ENCODE measurements around the gene EVA1B.

Gene EVA1B

GRCh38 chr1:36297062-36297461 is 26.4 kb downstream of the EVA1B start:
- H3K4me1 ChIP-seq (ENCODE audit: control insufficient read depth, insufficient read depth, low read length): no peaks in the 10 kb centered on the region
- no peak overlapping the region for H3K9ac ChIP-seq (ENCODE audit: low read length)
- H3K27me3 ChIP-seq (ENCODE audit: control insufficient read depth, insufficient read depth, low read length): no peaks in the 10 kb centered on the region
- H3K4me3 ChIP-seq (ENCODE audit: low read depth, low read length): no peak overlapping the region
- peaks cover 91% of the 10 kb centered on the region for H3K36me3 ChIP-seq (ENCODE audit: control insufficient read depth, insufficient read depth, low read length)
- H3K9me3 ChIP-seq (ENCODE audit: control insufficient read depth, insufficient read depth, low read depth, low read length): no peaks in the 10 kb centered on the region
- H3K27ac ChIP-seq (ENCODE audit: low read depth, low read length): no peak overlapping the region

GRCh38 chr1:36295390-36295789 is 28.1 kb downstream of the EVA1B start:
- Histone ChIP-seq H3K4me1 (ENCODE audit: control insufficient read depth, insufficient read depth, low read length) (no peaks in the 10 kb centered on the region), H3K4me3 (ENCODE audit: low read depth, low read length) (no peak overlapping the region), H3K27me3 (ENCODE audit: control insufficient read depth, insufficient read depth, low read length) (no peaks in the 10 kb centered on the region), H3K27ac (ENCODE audit: low read depth, low read length) (no peak overlapping the region), H3K9me3 (ENCODE audit: control insufficient read depth, insufficient read depth, low read depth, low read length) (no peaks in the 10 kb centered on the region), H3K36me3 (ENCODE audit: control insufficient read depth, insufficient read depth, low read length) (peaks cover 91% of the 10 kb centered on the region), H3K9ac (ENCODE audit: low read length) (no peak overlapping the region)

GRCh38 chr1:36287595-36287994 is 35.9 kb downstream of the EVA1B start:
- Histone ChIP-seq H3K27ac (ENCODE audit: low read depth, low read length) (no peak overlapping the region), H3K9me3 (ENCODE audit: control insufficient read depth, insufficient read depth, low read depth, low read length) (no peaks in the 10 kb centered on the region), H3K4me3 (ENCODE audit: low read depth, low read length) (no peak overlapping the region), H3K27me3 (ENCODE audit: control insufficient read depth, insufficient read depth, low read length) (no peaks in the 10 kb centered on the region), H3K36me3 (ENCODE audit: control insufficient read depth, insufficient read depth, low read length) (peaks cover 89% of the 10 kb centered on the region), H3K4me1 (ENCODE audit: control insufficient read depth, insufficient read depth, low read length) (no peaks in the 10 kb centered on the region), H3K9ac (ENCODE audit: low read length) (no peak overlapping the region)

- H3K27me3 ChIP-seq (ENCODE audit: control insufficient read depth, insufficient read depth, low read length): no peaks in the 10 kb centered on the region
- H3K36me3 ChIP-seq (ENCODE audit: control insufficient read depth, insufficient read depth, low read length): peaks cover 89% of the 10 kb centered on the region
- H3K9me3 ChIP-seq (ENCODE audit: control insufficient read depth, insufficient read depth, low read depth, low read length): no peaks in the 10 kb centered on the region
- no peaks in the 10 kb centered on the region for H3K4me1 ChIP-seq (ENCODE audit: control insufficient read depth, insufficient read depth, low read length)
- H3K27ac ChIP-seq (ENCODE audit: low read depth, low read length): no peak overlapping the region
- no peak overlapping the region for H3K4me3 ChIP-seq (ENCODE audit: low read depth, low read length)
- H3K9ac ChIP-seq (ENCODE audit: low read length): no peak overlapping the region
Measured at GRCh38 chr1:36286802-36287201, 36.6 kb downstream of the EVA1B start.

GRCh38 chr1:36285443-36286101 is 37.9 kb downstream of the EVA1B start:
- Histone ChIP-seq H3K9me3 (ENCODE audit: control insufficient read depth, insufficient read depth, low read depth, low read length) (no peaks in the 10 kb centered on the region), H3K27me3 (ENCODE audit: control insufficient read depth, insufficient read depth, low read length) (no peaks in the 10 kb centered on the region), H3K9ac (ENCODE audit: low read length) (no peak overlapping the region), H3K4me3 (ENCODE audit: low read depth, low read length) (no peak overlapping the region), H3K4me1 (ENCODE audit: control insufficient read depth, insufficient read depth, low read length) (no peaks in the 10 kb centered on the region), H3K27ac (ENCODE audit: low read depth, low read length) (no peak overlapping the region), H3K36me3 (ENCODE audit: control insufficient read depth, insufficient read depth, low read length) (peaks cover 81% of the 10 kb centered on the region)

GRCh38 chr1:36284517-36284916 is 38.9 kb downstream of the EVA1B start:
- Histone ChIP-seq H3K4me1 (ENCODE audit: control insufficient read depth, insufficient read depth, low read length) (no peaks in the 10 kb centered on the region), H3K9ac (ENCODE audit: low read length) (no peak overlapping the region), H3K27ac (ENCODE audit: low read depth, low read length) (no peak overlapping the region), H3K36me3 (ENCODE audit: control insufficient read depth, insufficient read depth, low read length) (peaks cover 72% of the 10 kb centered on the region), H3K4me3 (ENCODE audit: low read depth, low read length) (no peak overlapping the region), H3K9me3 (ENCODE audit: control insufficient read depth, insufficient read depth, low read depth, low read length) (no peaks in the 10 kb centered on the region), H3K27me3 (ENCODE audit: control insufficient read depth, insufficient read depth, low read length) (no peaks in the 10 kb centered on the region)

- Histone ChIP-seq H3K9me3 (ENCODE audit: control insufficient read depth, insufficient read depth, low read depth, low read length) (no peaks in the 10 kb centered on the region), H3K9ac (ENCODE audit: low read length) (no peak overlapping the region), H3K27ac (ENCODE audit: low read depth, low read length) (no peak overlapping the region), H3K4me3 (ENCODE audit: low read depth, low read length) (no peak overlapping the region), H3K4me1 (ENCODE audit: control insufficient read depth, insufficient read depth, low read length) (no peaks in the 10 kb centered on the region), H3K36me3 (ENCODE audit: control insufficient read depth, insufficient read depth, low read length) (peaks cover 68% of the 10 kb centered on the region), H3K27me3 (ENCODE audit: control insufficient read depth, insufficient read depth, low read length) (no peaks in the 10 kb centered on the region)
Measured at GRCh38 chr1:36284061-36284460, 39.4 kb downstream of the EVA1B start.

GRCh38 chr1:36279789-36280296 is 43.6 kb downstream of the EVA1B start:
- Histone ChIP-seq H3K27ac (ENCODE audit: low read depth, low read length) (0 out of 2 replicates have a peak overlapping the region, but pooled peaks have one; percentile 30), H3K36me3 (ENCODE audit: control insufficient read depth, insufficient read depth, low read length) (peaks cover 32% of the 10 kb centered on the region), H3K4me3 (ENCODE audit: low read depth, low read length) (no peak overlapping the region), H3K27me3 (ENCODE audit: control insufficient read depth, insufficient read depth, low read length) (no peaks in the 10 kb centered on the region), H3K9ac (ENCODE audit: low read length) (no peak overlapping the region), H3K9me3 (ENCODE audit: control insufficient read depth, insufficient read depth, low read depth, low read length) (no peaks in the 10 kb centered on the region), H3K4me1 (ENCODE audit: control insufficient read depth, insufficient read depth, low read length) (no peaks in the 10 kb centered on the region)

- no peaks in the 10 kb centered on the region for H3K9me3 ChIP-seq (ENCODE audit: control insufficient read depth, insufficient read depth, low read depth, low read length)
- no peaks in the 10 kb centered on the region for H3K27me3 ChIP-seq (ENCODE audit: control insufficient read depth, insufficient read depth, low read length)
- no peak overlapping the region for H3K9ac ChIP-seq (ENCODE audit: low read length)
- peaks cover 29% of the 10 kb centered on the region for H3K36me3 ChIP-seq (ENCODE audit: control insufficient read depth, insufficient read depth, low read length)
- no peak overlapping the region for H3K27ac ChIP-seq (ENCODE audit: low read depth, low read length)
- no peak overlapping the region for H3K4me3 ChIP-seq (ENCODE audit: low read depth, low read length)
- H3K4me1 ChIP-seq (ENCODE audit: control insufficient read depth, insufficient read depth, low read length): no peaks in the 10 kb centered on the region
Measured at GRCh38 chr1:36279110-36279788, 44.2 kb downstream of the EVA1B start.

- Histone ChIP-seq H3K36me3 (ENCODE audit: control insufficient read depth, insufficient read depth, low read length) (peaks cover 24% of the 10 kb centered on the region), H3K27ac (ENCODE audit: low read depth, low read length) (no peak overlapping the region), H3K27me3 (ENCODE audit: control insufficient read depth, insufficient read depth, low read length) (no peaks in the 10 kb centered on the region), H3K4me3 (ENCODE audit: low read depth, low read length) (no peak overlapping the region), H3K9ac (ENCODE audit: low read length) (no peak overlapping the region), H3K9me3 (ENCODE audit: control insufficient read depth, insufficient read depth, low read depth, low read length) (no peaks in the 10 kb centered on the region), H3K4me1 (ENCODE audit: control insufficient read depth, insufficient read depth, low read length) (no peaks in the 10 kb centered on the region)
Measured at GRCh38 chr1:36276688-36277087, 46.8 kb downstream of the EVA1B start.

- Histone ChIP-seq H3K4me3 (ENCODE audit: low read depth, low read length) (no peak overlapping the region), H3K9ac (ENCODE audit: low read length) (no peak overlapping the region), H3K27ac (ENCODE audit: low read depth, low read length) (no peak overlapping the region), H3K27me3 (ENCODE audit: control insufficient read depth, insufficient read depth, low read length) (no peaks in the 10 kb centered on the region), H3K4me1 (ENCODE audit: control insufficient read depth, insufficient read depth, low read length) (no peaks in the 10 kb centered on the region), H3K9me3 (ENCODE audit: control insufficient read depth, insufficient read depth, low read depth, low read length) (no peaks in the 10 kb centered on the region), H3K36me3 (ENCODE audit: control insufficient read depth, insufficient read depth, low read length) (peaks cover 31% of the 10 kb centered on the region)
Measured at GRCh38 chr1:36274201-36274600, 49.2 kb downstream of the EVA1B start.

Data from HUES6 (cell line).